ENCODE measurements around the gene CHST11. TPM values are rescaled to one million over a fixed set of nuclear protein-coding genes. Genes with fewer than 3 reads are reported as not detected.

The CHST11 gene
- total RNA-seq, 8 experiments from 2014 or later, result 9.3 to 36.8 (median 12.9) TPM

DNA sequence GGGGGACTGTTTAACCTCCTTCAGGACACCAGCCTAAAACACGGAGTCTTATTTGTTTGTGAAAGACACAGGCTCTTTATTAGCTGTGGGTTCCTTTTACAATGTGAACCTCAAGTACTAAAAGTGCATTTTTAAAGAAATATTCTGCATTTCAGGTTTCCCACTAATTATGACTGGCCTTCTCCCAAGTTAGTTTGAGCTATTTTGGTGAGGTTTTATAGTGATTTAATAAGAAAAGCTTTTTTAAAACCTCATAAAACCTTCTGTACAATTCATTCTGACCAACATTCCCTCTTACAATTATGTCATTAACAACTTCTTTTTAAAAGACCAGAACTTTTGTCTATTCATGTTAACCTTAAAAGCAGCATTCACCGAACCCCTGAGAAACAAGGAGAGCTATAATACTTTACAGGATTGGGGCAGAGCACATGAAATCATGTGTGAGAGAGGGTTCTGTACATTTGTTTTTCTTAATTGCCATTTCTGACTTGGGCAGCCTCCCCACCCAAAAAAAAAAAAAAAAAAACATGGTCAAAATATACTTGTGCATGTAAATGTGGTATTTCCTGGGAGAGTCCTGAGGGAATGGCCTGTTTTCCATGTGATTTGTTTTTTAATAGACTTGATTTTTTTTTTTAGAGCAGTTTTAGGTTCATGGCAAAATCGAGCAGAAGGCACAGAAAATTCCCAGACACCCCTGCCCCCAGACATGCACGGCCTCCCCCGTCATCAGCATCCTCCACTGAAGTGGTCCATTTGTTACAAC is 169.5 kb downstream of the CHST11 start:
- H3K4me3 ChIP-seq, result no peak overlapping the region
- H3K27ac ChIP-seq, result no peak overlapping the region
- 3 to 100% (median 78%) methylated on average over 1 to 5 of the region's 5 CpGs; no CpG with 5 or more reads in 2 of the 10 experiments for WGBS, 10 experiments
- peak in 3 of 8 experiments; percentile 18 to 67 (median 58) for ATAC-seq (replicated peaks in 6 of 8)
- peaks cover 28 to 36% of the 10 kb centered on the region in 2 donors for H3K4me1 ChIP-seq (replicated peaks in 1 of 2)
- in situ Hi-C loops (cut with MboI; ENCODE audit: low pct_unique_long_range_greater_than_20kb in 2 of 9, low sequenced_read_pairs in 9 of 9, unreplicated experiment in 9 of 9), result no loop called here

- in situ Hi-C loops (cut with MboI; ENCODE audit: low pct_unique_long_range_greater_than_20kb in 2 of 9, low sequenced_read_pairs in 9 of 9, unreplicated experiment in 9 of 9), result no loop called here
- H3K27ac ChIP-seq, result no peak overlapping the region
- H3K4me3 ChIP-seq, result no peak overlapping the region
- 25 to 100% (median 91%) methylated on average over 2 to 6 of the region's 7 CpGs; no CpG with 5 or more reads in 1 of the 10 experiments for WGBS, 10 experiments
- peak in 1 of 8 experiments; percentile 20 for ATAC-seq (replicated peaks in 6 of 8)
- H3K4me1 ChIP-seq (replicated peaks in 1 of 2), result peaks cover 39 to 48% of the 10 kb centered on the region in 2 donors
Measured at GRCh38 chr12:104627231-104627989, 170.7 kb downstream of the CHST11 start.

DNA sequence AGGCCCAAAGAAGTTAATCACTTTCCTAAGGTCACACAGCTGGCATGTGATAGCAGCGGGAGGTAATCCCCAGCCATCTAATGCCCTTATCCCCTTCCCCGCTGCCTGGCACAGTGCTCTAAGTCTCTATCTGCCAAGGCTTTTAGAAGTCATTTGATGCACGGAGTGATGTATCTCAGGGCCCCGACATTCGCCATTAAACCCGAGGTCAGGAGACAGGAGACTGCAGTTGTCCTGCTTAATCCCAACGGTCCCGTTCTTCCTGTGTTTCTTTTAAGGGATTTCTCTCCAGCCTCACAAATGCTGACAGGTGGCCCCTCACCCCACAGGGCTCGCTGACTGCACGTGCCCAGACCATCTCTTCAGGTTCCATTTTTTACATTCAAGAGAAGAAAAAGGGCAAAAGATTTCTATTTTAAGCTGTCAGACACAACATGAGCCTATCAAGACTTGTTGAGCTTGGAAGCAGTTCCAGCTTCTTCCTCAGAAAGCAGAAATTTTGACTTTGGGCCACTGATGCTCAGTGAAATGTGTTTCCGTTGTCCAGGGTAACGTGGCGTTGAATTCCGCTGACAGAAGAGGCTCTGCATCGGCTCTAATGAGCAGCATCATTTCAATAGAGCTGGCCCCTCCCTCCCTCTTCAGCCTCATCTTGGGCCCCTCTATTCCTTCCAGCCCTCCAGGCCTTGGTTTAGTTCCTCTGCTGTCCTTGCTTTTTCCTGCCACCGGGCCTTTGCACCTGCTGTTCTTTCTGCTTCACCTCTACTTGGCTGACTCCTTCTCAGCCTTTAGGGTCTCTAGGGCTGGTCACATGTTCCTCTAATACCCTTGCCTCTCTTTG is 171.5 kb downstream of the CHST11 start:
- 60 to 100% (median 93%) methylated on average over 3 to 14 of the region's 16 CpGs; no CpG with 5 or more reads in 3 of the 10 experiments for WGBS, 10 experiments
- no peak for ATAC-seq (replicated peaks in 6 of 8)
- Histone ChIP-seq H3K4me3 (no peak overlapping the region), H3K4me1 (replicated peaks in 1 of 2) (peaks cover 46 to 51% of the 10 kb centered on the region in 2 donors), H3K27ac (no peak overlapping the region)
- in situ Hi-C loops (cut with MboI; ENCODE audit: low pct_unique_long_range_greater_than_20kb in 2 of 9, low sequenced_read_pairs in 9 of 9, unreplicated experiment in 9 of 9), result no loop called here

DNA sequence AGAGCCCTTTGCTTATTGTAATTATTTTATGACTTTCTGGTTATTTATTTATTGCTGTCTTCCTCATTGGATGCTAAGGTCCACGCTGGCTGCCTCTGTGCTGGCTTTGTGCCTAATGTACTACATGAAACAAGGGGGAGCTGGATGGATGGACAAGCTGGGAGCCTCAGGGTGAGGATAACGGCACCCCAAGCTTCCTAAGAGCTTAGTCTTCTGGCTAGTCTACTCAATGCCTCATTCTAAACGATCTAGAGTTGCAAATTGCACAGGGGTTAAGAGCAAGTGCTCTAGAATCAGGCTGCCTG is 172.0 kb downstream of the CHST11 start:
- WGBS, 10 experiments, result 33 to 100% (median 90%) methylated on average over 1 to 3 of the region's 3 CpGs; no CpG with 5 or more reads in 1 of the 10 experiments
- Histone ChIP-seq H3K4me1 (replicated peaks in 1 of 2) (peaks cover 40 to 45% of the 10 kb centered on the region in 2 donors), H3K27ac (no peak overlapping the region), H3K4me3 (no peak overlapping the region)
- ATAC-seq (replicated peaks in 6 of 8), result no peak
- in situ Hi-C loops (cut with MboI; ENCODE audit: low pct_unique_long_range_greater_than_20kb in 2 of 9, low sequenced_read_pairs in 9 of 9, unreplicated experiment in 9 of 9), result no loop called here

GRCh38 chr12:104630230-104630670 is 173.5 kb downstream of the CHST11 start:
- in situ Hi-C loops (cut with MboI; ENCODE audit: low pct_unique_long_range_greater_than_20kb in 2 of 9, low sequenced_read_pairs in 9 of 9, unreplicated experiment in 9 of 9), result no loop called here
- Histone ChIP-seq H3K4me1 (replicated peaks in 1 of 2) (peaks cover 35 to 39% of the 10 kb centered on the region in 2 donors), H3K4me3 (no peak overlapping the region), H3K27ac (no peak overlapping the region)
- ATAC-seq (replicated peaks in 6 of 8), result no peak
- 0 to 100% (median 77%) methylated on average over 1 to 5 of the region's 6 CpGs; no CpG with 5 or more reads in 2 of the 10 experiments for whole genome bisulfite sequencing, 10 experiments

DNA sequence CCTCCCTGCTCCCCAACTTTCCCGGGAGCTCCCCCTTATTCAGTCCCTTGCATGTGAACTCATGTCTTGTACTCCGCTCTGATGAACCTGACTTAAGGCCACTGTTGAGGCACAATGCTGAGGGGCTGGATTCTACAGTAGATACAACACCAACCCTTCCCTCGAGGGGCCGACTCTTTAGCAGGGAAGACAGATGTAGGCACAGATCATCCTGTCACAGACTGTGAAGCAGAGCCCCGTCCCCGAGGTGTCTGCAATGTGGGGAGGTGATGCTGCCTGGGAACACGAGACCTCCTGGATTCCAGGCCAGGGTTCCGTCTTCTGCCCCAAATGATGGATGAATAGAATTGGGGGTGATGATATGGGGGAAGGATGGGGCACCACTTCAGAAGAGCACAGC is 175.1 kb downstream of the CHST11 start:
- Histone ChIP-seq H3K27ac (no peak overlapping the region), H3K4me1 (replicated peaks in 1 of 2) (peaks cover 32 to 35% of the 10 kb centered on the region in 2 donors), H3K4me3 (no peak overlapping the region)
- 60 to 100% (median 83%) methylated on average over 1 to 2 of the region's 8 CpGs; no CpG with 5 or more reads in 3 of the 10 experiments for WGBS, 10 experiments
- in situ Hi-C loops (cut with MboI; ENCODE audit: low pct_unique_long_range_greater_than_20kb in 2 of 9, low sequenced_read_pairs in 9 of 9, unreplicated experiment in 9 of 9), result no loop called here
- peak in 4 of 8 experiments; percentile 48 to 69 (median 54) for ATAC-seq (replicated peaks in 6 of 8)

DNA sequence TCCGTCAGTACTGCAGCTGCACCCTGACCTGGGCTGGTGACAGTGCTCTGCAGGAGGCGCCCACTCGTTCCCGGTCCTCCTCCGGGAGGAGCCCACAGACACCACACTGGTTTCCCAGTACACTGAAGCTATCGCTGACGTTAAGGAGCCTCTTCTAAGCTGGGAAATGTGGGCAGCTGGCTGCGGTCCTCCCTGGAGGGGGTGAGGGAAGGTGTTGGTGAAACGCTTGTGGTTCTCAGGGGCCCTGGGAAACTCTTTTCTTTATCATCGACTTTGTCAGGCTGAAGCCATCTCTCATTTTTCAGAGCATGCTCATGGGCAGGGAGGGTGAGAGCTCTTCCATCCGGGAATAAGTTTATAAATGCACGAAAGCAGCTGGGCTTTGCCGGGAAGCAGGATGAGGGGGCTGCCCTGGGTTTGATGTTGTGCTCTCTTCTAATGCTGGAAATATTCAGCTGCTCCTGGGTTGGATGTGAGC is 176.0 kb downstream of the CHST11 start:
- Histone ChIP-seq H3K27ac (peak overlapping the region in 1 of 2 donors; percentile 5), H3K4me3 (no peak overlapping the region), H3K4me1 (replicated peaks in 1 of 2) (peaks cover 31 to 33% of the 10 kb centered on the region in 2 donors)
- in situ Hi-C loops (cut with MboI; ENCODE audit: low pct_unique_long_range_greater_than_20kb in 2 of 9, low sequenced_read_pairs in 9 of 9, unreplicated experiment in 9 of 9), result no loop called here
- peak in 7 of 8 experiments; percentile 34 to 80 (median 60) for ATAC-seq (replicated peaks in 6 of 8)
- 10 to 83% (median 50%) methylated on average over 1 to 10 of the region's 13 CpGs; no CpG with 5 or more reads in 2 of the 10 experiments for WGBS, 10 experiments

DNA sequence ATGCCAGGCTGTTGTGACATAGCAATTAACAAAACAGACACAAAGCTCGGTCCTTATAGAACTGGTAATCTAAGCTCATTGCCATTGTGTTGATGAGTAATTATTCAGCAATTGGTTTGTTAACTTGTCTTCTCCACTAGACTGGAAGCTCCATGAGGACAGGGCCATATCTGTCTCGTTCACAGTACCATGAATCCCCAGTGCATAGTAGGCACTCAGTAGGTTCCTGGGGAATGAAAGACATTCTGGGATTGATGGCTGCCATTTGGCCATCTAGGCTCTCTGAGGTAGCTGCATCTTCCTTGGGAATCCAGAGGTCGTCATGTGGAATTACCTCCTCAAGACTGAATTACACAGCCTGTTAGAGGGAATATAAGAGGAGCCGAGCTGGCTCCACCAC is 177.3 kb downstream of the CHST11 start:
- Histone ChIP-seq H3K4me1 (replicated peaks in 1 of 2) (peaks cover 29 to 31% of the 10 kb centered on the region in 2 donors), H3K27ac (no peak overlapping the region), H3K4me3 (no peak overlapping the region)
- ATAC-seq (replicated peaks in 6 of 8), result no peak
- in situ Hi-C loops (cut with MboI; ENCODE audit: low pct_unique_long_range_greater_than_20kb in 2 of 9, low sequenced_read_pairs in 9 of 9, unreplicated experiment in 9 of 9), result no loop called here
- WGBS, 10 experiments, result 53 to 100% (median 100%) methylated on average over 1 to 4 of the region's 4 CpGs

GRCh38 chr12:104634852-104635251 is 178.1 kb downstream of the CHST11 start:
- Histone ChIP-seq H3K4me3 (no peak overlapping the region), H3K27ac (no peak overlapping the region), H3K4me1 (replicated peaks in 1 of 2) (peaks cover 29 to 31% of the 10 kb centered on the region in 2 donors)
- ATAC-seq (replicated peaks in 6 of 8), result no peak
- 80 to 100% (median 100%) methylated on average over 1 to 2 of the region's 3 CpGs; no CpG with 5 or more reads in 7 of the 10 experiments for WGBS, 10 experiments
- in situ Hi-C loops (cut with MboI; ENCODE audit: low pct_unique_long_range_greater_than_20kb in 2 of 9, low sequenced_read_pairs in 9 of 9, unreplicated experiment in 9 of 9), result no loop called here

DNA sequence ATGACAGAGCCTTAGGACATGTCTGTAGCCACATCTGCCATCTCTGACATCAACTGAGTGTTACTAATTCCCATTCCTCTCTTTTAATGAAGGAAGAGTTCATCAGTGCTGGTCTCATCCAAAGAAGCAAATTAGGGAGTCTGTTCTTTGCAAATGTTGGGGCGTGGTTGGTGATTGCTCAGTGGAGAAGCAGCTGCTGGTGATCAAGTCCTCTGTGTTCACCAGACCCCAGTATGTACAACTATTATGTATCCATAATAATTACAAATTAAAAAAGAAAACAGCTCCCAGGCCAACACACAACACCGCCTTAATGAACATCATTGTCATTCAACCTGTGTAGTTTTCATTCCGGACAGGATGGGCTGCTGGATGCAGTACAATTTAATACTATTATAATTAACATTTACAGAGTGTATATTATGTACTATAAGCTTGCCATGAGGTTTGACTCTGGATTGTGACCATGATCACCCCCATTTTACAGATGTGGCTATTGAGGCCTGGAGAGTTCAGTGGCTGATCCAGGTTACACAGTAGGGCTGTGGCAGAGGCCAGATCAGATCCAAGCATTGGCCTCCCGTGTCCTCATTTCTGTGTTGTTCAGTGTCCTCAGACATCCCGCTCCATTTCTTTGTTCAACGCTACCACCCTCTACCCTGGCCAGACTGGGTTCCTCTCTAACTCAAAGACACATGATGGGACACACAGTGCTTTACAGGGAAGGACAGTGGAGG is 179.0 kb downstream of the CHST11 start:
- in situ Hi-C loops (cut with MboI; ENCODE audit: low pct_unique_long_range_greater_than_20kb in 2 of 9, low sequenced_read_pairs in 9 of 9, unreplicated experiment in 9 of 9), result no loop called here
- Histone ChIP-seq H3K4me1 (replicated peaks in 1 of 2) (peaks cover 22 to 24% of the 10 kb centered on the region in 2 donors), H3K27ac (no peak overlapping the region), H3K4me3 (no peak overlapping the region)
- 11 to 100% (median 84%) methylated on average over 2 to 5 of the region's 6 CpGs; no CpG with 5 or more reads in 2 of the 10 experiments for whole genome bisulfite sequencing, 10 experiments
- ATAC-seq (replicated peaks in 6 of 8), result peak in 3 of 8 experiments; percentile 69 to 79 (median 76)

- in situ Hi-C loops (cut with MboI; ENCODE audit: low pct_unique_long_range_greater_than_20kb in 2 of 9, low sequenced_read_pairs in 9 of 9, unreplicated experiment in 9 of 9), result no loop called here
- no peak overlapping the region for H3K4me3 ChIP-seq
- H3K27ac ChIP-seq, result no peak overlapping the region
- peaks cover 15 to 17% of the 10 kb centered on the region in 2 donors for H3K4me1 ChIP-seq (replicated peaks in 1 of 2)
- no peak for ATAC-seq (replicated peaks in 6 of 8)
- WGBS, 10 experiments, result 57 to 100% (median 98%) methylated on average over 1 to 2 of the region's 2 CpGs; no CpG with 5 or more reads in 4 of the 10 experiments
Measured at GRCh38 chr12:104636496-104636895, 179.7 kb downstream of the CHST11 start.

GRCh38 chr12:104637604-104638003 is 180.9 kb downstream of the CHST11 start:
- 80 to 100% (median 94%) methylated on average over 1 to 3 of the region's 6 CpGs; no CpG with 5 or more reads in 5 of the 10 experiments for WGBS, 10 experiments
- H3K4me1 ChIP-seq (replicated peaks in 1 of 2), result peaks cover 4 to 6% of the 10 kb centered on the region in 2 donors
- in situ Hi-C loops (cut with MboI; ENCODE audit: low pct_unique_long_range_greater_than_20kb in 2 of 9, low sequenced_read_pairs in 9 of 9, unreplicated experiment in 9 of 9), result no loop called here
- no peak for ATAC-seq (replicated peaks in 6 of 8)
- no peak overlapping the region for H3K27ac ChIP-seq
- no peak overlapping the region for H3K4me3 ChIP-seq
